ENCODE measurements around the gene PKN1. TPM values are rescaled to one million over a fixed set of nuclear protein-coding genes. Genes with fewer than 3 reads are reported as not detected.
A peak's percentile ranks its signal among the peaks of the same experiment; 100 is the strongest.

PKN1 gene
- total and polyA plus RNA-seq, 2 of the 13 experiments (the other 11 are each of a cell fraction or from before 2014, with no cell fraction given) = 45.7 to 54.5 TPM

DNA sequence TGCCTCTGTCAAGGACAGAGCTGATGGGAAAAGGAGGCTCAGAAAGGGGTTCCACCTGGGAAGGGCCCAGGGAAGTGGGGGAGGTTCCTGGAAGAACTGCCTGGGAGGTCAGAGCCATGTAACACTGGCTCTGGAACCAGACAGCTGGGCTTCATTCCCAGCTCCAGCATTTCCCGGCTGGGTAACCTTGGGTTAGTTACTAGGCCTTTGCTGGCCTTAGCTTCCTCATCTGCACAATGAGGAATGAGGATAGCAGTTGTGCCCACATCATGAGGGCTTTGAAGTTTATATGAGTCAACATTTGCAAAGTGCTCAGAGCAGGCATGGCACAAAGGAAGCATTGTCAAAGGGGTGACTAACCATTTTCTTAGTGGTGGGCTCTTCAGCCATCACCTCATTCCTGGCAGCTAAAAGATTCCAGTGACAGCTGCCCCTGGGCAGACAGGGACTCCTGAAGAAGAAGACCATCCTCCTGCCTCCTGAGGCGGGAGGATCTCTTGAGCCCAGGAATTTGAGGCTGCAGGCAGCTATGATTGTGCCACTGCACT is 86.8 kb downstream of the PKN1 start (continued):
- TF ChIP-seq KDM2A (CRISPR knock-in tag; IDR thresholded peaks at IDR 0.05; ENCODE audit: borderline replicate concordance, low read depth) = peak; percentile 45; the same call in 1 of the 2 replicates
- TF ChIP-seq ZNF776 (CRISPR knock-in tag; IDR thresholded peaks at IDR 0.05) = no peak
- TF ChIP-seq, protein P1, sequence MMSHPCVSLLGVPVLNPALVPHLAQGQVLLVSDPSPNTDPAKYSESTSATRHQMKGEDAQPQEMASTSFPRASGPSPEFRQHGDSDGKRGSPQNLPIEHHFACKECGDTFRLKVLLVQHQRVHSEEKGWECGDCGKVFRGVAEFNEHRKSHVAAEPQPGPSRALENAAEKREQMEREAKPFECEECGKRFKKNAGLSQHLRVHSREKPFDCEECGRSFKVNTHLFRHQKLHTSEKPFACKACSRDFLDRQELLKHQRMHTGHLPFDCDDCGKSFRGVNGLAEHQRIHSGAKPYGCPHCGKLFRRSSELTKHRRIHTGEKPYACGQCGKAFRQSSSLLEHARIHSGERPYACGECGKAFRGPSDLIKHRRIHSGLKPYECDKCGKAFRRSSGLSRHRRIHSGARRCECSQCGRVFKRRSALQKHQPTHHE (CRISPR knock-in tag; IDR thresholded peaks at IDR 0.05; ENCODE audit: borderline replicate concordance) = no peak
- peak; percentile 56 for TF ChIP-seq KDM6A (CRISPR knock-in tag; IDR thresholded peaks at IDR 0.05; ENCODE audit: low read depth)
- no peak for TF ChIP-seq ZNF484 (CRISPR knock-in tag; IDR thresholded peaks at IDR 0.05; ENCODE audit: borderline replicate concordance, low read depth)
- TF ChIP-seq ZNF335 (CRISPR knock-in tag; IDR thresholded peaks at IDR 0.05) = peak; percentile 36; the same call in 1 of the 2 replicates
- TF ChIP-seq NFRKB (IDR thresholded peaks at IDR 0.05) = no peak
- TF ChIP-seq POLR2AphosphoS5 (IDR thresholded peaks at IDR 0.05; ENCODE audit: low read depth, low read length) = peak; percentile 28; the same call in 1 of the 2 replicates
- TF ChIP-seq EHMT2 (IDR thresholded peaks at IDR 0.05; ENCODE audit: borderline replicate concordance, low read depth, low read length) = no peak; the same call in 1 of the 2 replicates
- TF ChIP-seq NKX3-1 (CRISPR knock-in tag; IDR thresholded peaks at IDR 0.05) = 0 out of 2 replicates have a peak, but pooled peaks have one; percentile 9
- peak; percentile 35; the same call in 1 of the 2 replicates for TF ChIP-seq DMAP1 (CRISPR knock-in tag; IDR thresholded peaks at IDR 0.05)
- TF ChIP-seq, protein P2, sequence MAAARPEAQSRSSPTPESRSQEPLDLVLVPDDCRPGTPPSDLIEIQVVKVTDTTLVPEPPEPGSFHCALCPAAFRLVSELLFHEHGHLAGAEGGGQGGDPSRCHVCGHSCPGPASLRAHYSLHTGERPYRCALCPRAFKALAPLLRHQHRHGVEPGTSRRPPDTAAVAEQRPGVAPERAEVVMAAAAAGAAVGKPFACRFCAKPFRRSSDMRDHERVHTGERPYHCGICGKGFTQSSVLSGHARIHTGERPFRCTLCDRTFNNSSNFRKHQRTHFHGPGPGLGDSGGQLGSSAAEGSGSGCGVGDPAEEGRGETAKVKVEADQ (CRISPR knock-in tag; IDR thresholded peaks at IDR 0.05; ENCODE audit: borderline replicate concordance) = no peak
- TF ChIP-seq ZNF644 (CRISPR knock-in tag; IDR thresholded peaks at IDR 0.05; ENCODE audit: low read depth) = 0 out of 2 replicates have a peak, but pooled peaks have one; percentile 45
- TF ChIP-seq, protein P3, sequence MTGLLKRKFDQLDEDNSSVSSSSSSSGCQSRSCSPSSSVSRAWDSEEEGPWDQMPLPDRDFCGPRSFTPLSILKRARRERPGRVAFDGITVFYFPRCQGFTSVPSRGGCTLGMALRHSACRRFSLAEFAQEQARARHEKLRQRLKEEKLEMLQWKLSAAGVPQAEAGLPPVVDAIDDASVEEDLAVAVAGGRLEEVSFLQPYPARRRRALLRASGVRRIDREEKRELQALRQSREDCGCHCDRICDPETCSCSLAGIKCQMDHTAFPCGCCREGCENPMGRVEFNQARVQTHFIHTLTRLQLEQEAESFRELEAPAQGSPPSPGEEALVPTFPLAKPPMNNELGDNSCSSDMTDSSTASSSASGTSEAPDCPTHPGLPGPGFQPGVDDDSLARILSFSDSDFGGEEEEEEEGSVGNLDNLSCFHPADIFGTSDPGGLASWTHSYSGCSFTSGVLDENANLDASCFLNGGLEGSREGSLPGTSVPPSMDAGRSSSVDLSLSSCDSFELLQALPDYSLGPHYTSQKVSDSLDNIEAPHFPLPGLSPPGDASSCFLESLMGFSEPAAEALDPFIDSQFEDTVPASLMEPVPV (CRISPR knock-in tag; IDR thresholded peaks at IDR 0.05) = 0 out of 2 replicates have a peak, but pooled peaks have one; percentile 35
- TF ChIP-seq, protein P4, sequence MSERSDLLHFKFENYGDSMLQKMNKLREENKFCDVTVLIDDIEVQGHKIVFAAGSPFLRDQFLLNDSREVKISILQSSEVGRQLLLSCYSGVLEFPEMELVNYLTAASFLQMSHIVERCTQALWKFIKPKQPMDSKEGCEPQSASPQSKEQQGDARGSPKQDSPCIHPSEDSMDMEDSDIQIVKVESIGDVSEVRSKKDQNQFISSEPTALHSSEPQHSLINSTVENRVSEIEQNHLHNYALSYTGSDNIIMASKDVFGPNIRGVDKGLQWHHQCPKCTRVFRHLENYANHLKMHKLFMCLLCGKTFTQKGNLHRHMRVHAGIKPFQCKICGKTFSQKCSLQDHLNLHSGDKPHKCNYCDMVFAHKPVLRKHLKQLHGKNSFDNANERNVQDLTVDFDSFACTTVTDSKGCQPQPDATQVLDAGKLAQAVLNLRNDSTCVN (CRISPR knock-in tag; IDR thresholded peaks at IDR 0.05; ENCODE audit: borderline replicate concordance) = peak; percentile 89; the same call in 1 of the 2 replicates
- TF ChIP-seq ZNF556 (CRISPR knock-in tag; IDR thresholded peaks at IDR 0.05; ENCODE audit: borderline replicate concordance) = no peak
- 0 out of 2 replicates have a peak, but pooled peaks have one; percentile 40 for TF ChIP-seq NR2F2 (IDR thresholded peaks at IDR 0.05; ENCODE audit: borderline replicate concordance, low read depth)
- TF ChIP-seq, protein P5, sequence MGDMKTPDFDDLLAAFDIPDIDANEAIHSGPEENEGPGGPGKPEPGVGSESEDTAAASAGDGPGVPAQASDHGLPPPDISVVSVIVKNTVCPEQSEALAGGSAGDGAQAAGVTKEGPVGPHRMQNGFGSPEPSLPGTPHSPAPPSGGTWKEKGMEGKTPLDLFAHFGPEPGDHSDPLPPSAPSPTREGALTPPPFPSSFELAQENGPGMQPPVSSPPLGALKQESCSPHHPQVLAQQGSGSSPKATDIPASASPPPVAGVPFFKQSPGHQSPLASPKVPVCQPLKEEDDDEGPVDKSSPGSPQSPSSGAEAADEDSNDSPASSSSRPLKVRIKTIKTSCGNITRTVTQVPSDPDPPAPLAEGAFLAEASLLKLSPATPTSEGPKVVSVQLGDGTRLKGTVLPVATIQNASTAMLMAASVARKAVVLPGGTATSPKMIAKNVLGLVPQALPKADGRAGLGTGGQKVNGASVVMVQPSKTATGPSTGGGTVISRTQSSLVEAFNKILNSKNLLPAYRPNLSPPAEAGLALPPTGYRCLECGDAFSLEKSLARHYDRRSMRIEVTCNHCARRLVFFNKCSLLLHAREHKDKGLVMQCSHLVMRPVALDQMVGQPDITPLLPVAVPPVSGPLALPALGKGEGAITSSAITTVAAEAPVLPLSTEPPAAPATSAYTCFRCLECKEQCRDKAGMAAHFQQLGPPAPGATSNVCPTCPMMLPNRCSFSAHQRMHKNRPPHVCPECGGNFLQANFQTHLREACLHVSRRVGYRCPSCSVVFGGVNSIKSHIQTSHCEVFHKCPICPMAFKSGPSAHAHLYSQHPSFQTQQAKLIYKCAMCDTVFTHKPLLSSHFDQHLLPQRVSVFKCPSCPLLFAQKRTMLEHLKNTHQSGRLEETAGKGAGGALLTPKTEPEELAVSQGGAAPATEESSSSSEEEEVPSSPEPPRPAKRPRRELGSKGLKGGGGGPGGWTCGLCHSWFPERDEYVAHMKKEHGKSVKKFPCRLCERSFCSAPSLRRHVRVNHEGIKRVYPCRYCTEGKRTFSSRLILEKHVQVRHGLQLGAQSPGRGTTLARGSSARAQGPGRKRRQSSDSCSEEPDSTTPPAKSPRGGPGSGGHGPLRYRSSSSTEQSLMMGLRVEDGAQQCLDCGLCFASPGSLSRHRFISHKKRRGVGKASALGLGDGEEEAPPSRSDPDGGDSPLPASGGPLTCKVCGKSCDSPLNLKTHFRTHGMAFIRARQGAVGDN (CRISPR knock-in tag; IDR thresholded peaks at IDR 0.05) = peak; percentile 35; the same call in 1 of the 2 replicates
- TF ChIP-seq FIP1L1 (IDR thresholded peaks at IDR 0.05; ENCODE audit: borderline replicate concordance, insufficient read depth, low read depth, low read length) = no peak
- no peak for TF ChIP-seq ZFP37 (CRISPR knock-in tag; IDR thresholded peaks at IDR 0.05; ENCODE audit: borderline replicate concordance)

Data from HepG2 (cell line).